ENCODE results near the gene TMEM156.

TMEM156 gene

DNA sequence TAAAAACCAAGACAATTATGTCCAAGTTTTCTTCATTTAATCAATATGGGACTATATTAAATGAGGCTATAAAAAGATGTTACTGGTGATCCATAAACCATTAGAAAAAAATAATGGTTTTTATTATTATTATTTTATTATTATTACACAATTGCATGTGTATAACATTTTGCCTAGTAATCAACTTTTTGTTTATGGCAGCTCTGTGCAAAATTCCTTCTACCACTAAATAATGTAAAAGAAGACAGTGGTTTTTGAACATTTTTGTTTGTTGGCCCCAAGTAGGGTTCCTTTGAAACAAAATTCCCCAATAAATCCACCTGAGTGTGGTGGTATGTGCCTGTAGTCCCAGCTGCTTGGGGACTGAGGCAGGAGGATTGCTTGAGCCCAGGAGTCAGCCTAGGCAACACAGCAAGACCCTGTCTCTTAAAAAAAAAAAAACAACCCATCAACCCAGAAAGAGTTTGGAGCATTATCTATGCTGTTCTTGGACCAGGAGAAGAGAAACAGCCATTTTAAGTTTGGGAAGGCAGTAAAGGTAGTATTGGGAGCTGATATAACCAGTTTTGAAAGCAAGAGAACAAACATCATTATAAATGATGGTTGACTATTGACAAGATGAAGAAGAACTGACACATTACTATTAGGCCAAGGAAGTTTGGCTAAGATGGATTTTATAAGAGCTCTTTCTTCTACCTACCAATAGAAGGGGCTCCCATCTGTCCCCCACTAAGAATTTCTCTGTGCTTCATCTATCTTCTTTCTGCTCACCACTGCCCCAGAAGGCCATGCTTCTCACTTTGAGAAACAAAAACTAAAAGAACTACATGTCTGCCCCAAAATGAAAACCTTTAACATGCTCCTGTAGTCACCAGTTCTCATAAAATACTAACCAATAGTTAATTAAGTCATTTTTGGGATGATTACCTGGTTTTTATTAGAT, 2.2 kb downstream of the TMEM156 start:
- TF ChIP-seq, protein P1, sequence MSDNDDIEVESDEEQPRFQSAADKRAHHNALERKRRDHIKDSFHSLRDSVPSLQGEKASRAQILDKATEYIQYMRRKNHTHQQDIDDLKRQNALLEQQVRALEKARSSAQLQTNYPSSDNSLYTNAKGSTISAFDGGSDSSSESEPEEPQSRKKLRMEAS (IDR thresholded peaks at IDR 0.05), result no peak
- TF ChIP-seq RAD21 (IDR thresholded peaks at IDR 0.05; ENCODE audit: low read depth), result no peak
- no peak for TF ChIP-seq YY1 (IDR thresholded peaks at IDR 0.05; ENCODE audit: low read depth)
- TF ChIP-seq, protein P2, sequence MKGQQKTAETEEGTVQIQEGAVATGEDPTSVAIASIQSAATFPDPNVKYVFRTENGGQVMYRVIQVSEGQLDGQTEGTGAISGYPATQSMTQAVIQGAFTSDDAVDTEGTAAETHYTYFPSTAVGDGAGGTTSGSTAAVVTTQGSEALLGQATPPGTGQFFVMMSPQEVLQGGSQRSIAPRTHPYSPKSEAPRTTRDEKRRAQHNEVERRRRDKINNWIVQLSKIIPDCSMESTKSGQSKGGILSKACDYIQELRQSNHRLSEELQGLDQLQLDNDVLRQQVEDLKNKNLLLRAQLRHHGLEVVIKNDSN (IDR thresholded peaks at IDR 0.05), result no peak
- TF ChIP-seq TCF12 (IDR thresholded peaks at IDR 0.05; ENCODE audit: low read depth), result no peak
- TF ChIP-seq ZBTB7A (IDR thresholded peaks at IDR 0.05; ENCODE audit: low read depth), result no peak
- no peak for TF ChIP-seq NFIC (IDR thresholded peaks at IDR 0.05)
- no peak for TF ChIP-seq CREB1 (IDR thresholded peaks at IDR 0.05; ENCODE audit: low read depth)
- no peak for TF ChIP-seq TEAD4 (IDR thresholded peaks at IDR 0.05)
- TF ChIP-seq EGR1 (IDR thresholded peaks at IDR 0.05), result no peak
- no peak for TF ChIP-seq FOXM1 (IDR thresholded peaks at IDR 0.05; ENCODE audit: borderline replicate concordance, low read depth)
- no peak for TF ChIP-seq TAF1 (IDR thresholded peaks at IDR 0.05; ENCODE audit: low read depth)
- TF ChIP-seq, protein P3, sequence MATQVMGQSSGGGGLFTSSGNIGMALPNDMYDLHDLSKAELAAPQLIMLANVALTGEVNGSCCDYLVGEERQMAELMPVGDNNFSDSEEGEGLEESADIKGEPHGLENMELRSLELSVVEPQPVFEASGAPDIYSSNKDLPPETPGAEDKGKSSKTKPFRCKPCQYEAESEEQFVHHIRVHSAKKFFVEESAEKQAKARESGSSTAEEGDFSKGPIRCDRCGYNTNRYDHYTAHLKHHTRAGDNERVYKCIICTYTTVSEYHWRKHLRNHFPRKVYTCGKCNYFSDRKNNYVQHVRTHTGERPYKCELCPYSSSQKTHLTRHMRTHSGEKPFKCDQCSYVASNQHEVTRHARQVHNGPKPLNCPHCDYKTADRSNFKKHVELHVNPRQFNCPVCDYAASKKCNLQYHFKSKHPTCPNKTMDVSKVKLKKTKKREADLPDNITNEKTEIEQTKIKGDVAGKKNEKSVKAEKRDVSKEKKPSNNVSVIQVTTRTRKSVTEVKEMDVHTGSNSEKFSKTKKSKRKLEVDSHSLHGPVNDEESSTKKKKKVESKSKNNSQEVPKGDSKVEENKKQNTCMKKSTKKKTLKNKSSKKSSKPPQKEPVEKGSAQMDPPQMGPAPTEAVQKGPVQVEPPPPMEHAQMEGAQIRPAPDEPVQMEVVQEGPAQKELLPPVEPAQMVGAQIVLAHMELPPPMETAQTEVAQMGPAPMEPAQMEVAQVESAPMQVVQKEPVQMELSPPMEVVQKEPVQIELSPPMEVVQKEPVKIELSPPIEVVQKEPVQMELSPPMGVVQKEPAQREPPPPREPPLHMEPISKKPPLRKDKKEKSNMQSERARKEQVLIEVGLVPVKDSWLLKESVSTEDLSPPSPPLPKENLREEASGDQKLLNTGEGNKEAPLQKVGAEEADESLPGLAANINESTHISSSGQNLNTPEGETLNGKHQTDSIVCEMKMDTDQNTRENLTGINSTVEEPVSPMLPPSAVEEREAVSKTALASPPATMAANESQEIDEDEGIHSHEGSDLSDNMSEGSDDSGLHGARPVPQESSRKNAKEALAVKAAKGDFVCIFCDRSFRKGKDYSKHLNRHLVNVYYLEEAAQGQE (IDR thresholded peaks at IDR 0.05; ENCODE audit: low read depth), result no peak
- no peak for TF ChIP-seq EP300 (IDR thresholded peaks at IDR 0.05; ENCODE audit: borderline replicate concordance)
- TF ChIP-seq CEBPB (IDR thresholded peaks at IDR 0.05), result no peak

DNA sequence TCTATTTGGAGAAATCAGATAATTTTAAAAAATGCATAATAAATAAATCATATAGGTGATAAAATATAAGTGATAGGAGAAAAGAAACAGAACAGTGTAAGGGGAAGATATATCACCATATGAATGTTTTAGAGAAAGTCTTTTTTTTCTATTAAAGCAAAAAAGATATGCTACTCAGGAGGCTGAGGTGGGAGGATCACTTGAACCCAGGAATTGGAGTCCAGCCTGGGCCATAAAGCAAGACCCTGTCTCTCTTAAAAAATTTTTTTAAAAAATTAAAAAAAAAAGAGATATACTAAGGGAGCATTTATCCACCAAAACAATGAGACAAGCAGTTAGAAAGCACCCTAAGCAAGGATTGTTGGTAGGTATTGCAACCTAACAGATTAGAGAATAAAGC, 6.1 kb downstream of the TMEM156 start:
- no peak for TF ChIP-seq TEAD4 (IDR thresholded peaks at IDR 0.05)
- TF ChIP-seq, protein P2 (IDR thresholded peaks at IDR 0.05), result no peak

DNA sequence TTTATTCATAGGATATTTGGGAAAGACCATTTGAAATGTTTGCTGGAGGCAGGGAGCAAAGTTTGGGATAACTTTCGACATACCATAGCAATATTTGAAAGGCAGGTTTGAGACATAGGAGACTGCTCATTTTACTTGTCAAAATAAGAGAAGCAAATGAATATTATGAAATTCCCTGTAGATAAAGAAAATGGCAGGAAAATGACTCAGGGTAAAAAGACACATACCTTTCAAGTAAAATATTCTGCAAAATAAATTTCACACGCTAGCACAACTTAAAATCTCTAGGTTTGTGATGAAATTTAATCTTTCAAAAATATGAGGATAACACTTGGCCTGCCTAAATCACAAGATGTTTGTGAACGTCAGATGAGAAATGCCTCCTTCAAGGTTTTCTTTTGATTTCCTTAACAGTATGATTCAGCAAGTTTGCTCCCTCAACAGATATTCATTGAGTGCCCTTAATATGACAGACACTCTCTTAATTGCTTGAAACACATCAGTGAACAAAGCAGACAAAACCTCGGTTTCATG, 6.6 kb downstream of the TMEM156 start:
- TF ChIP-seq, protein P1 (IDR thresholded peaks at IDR 0.05), result no peak
- TF ChIP-seq RAD21 (IDR thresholded peaks at IDR 0.05; ENCODE audit: low read depth), result no peak
- TF ChIP-seq, protein P3 (IDR thresholded peaks at IDR 0.05; ENCODE audit: low read depth), result no peak
- no peak for TF ChIP-seq TAF1 (IDR thresholded peaks at IDR 0.05; ENCODE audit: low read depth)
- TF ChIP-seq, protein P2 (IDR thresholded peaks at IDR 0.05), result no peak
- no peak for TF ChIP-seq TCF12 (IDR thresholded peaks at IDR 0.05; ENCODE audit: low read depth)
- no peak for TF ChIP-seq CREB1 (IDR thresholded peaks at IDR 0.05; ENCODE audit: low read depth)
- TF ChIP-seq ZBTB7A (IDR thresholded peaks at IDR 0.05; ENCODE audit: low read depth), result no peak
- no peak for TF ChIP-seq EP300 (IDR thresholded peaks at IDR 0.05; ENCODE audit: borderline replicate concordance)
- TF ChIP-seq FOXM1 (IDR thresholded peaks at IDR 0.05; ENCODE audit: borderline replicate concordance, low read depth), result no peak
- no peak for TF ChIP-seq NFIC (IDR thresholded peaks at IDR 0.05)
- TF ChIP-seq EGR1 (IDR thresholded peaks at IDR 0.05), result no peak
- TF ChIP-seq YY1 (IDR thresholded peaks at IDR 0.05; ENCODE audit: low read depth), result no peak
- TF ChIP-seq TEAD4 (IDR thresholded peaks at IDR 0.05), result no peak
- TF ChIP-seq CEBPB (IDR thresholded peaks at IDR 0.05), result no peak

DNA sequence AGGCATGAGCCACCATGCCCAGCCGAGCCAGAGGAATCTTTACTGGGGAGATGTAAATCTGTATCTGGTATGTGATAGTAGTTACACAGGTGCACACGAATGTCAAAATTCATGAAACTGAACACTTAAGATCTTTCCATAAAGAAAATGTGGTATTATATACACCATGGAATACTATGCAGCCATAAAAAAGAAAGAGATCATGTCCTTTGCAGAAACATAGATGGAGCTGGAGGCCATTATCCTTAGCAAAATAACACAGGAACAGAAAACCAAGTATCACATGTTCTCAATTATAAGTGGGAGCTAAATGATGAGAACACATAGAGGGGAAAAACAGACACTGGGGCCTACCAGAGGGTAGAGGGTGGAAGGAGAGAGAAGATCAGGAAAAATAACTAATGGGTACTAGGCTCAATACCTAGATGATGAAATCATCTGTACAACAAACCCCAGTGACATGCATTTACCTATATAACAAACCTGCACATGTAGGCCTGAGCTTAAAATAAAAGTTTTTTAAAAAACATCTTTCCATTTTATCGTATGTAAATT, 7.8 kb downstream of the TMEM156 start:
- TF ChIP-seq CEBPB (IDR thresholded peaks at IDR 0.05), result no peak
- no peak for TF ChIP-seq TEAD4 (IDR thresholded peaks at IDR 0.05)
- TF ChIP-seq, protein P1 (IDR thresholded peaks at IDR 0.05), result no peak
- TF ChIP-seq ZBTB7A (IDR thresholded peaks at IDR 0.05; ENCODE audit: low read depth), result no peak
- no peak for TF ChIP-seq FOXM1 (IDR thresholded peaks at IDR 0.05; ENCODE audit: borderline replicate concordance, low read depth)
- TF ChIP-seq NFIC (IDR thresholded peaks at IDR 0.05), result no peak
- no peak for TF ChIP-seq EP300 (IDR thresholded peaks at IDR 0.05; ENCODE audit: borderline replicate concordance)
- no peak for TF ChIP-seq TCF12 (IDR thresholded peaks at IDR 0.05; ENCODE audit: low read depth)
- TF ChIP-seq, protein P3 (IDR thresholded peaks at IDR 0.05; ENCODE audit: low read depth), result no peak
- TF ChIP-seq TAF1 (IDR thresholded peaks at IDR 0.05; ENCODE audit: low read depth), result no peak
- TF ChIP-seq RAD21 (IDR thresholded peaks at IDR 0.05; ENCODE audit: low read depth), result no peak
- TF ChIP-seq YY1 (IDR thresholded peaks at IDR 0.05; ENCODE audit: low read depth), result no peak
